Activated B cell treated with CpG ODN at 0.5 μM for 24 hours (primary cell): ENCODE data around the gene PLCG2. TPM values are rescaled to one million over a fixed set of nuclear protein-coding genes. Genes with fewer than 3 reads are reported as not detected.
A peak's percentile ranks its signal among the peaks of the same experiment; 100 is the strongest.

ENCODE experiments used
- ATAC-seq: fragments of 200-7000 bp; cut with Tn5 transposase; one replicate; pipeline ENCODE4 v1.10.0; 2021; ENCODE audit warnings: low read depth, mild to moderate bottlenecking, moderate library complexity
- CTCF ChIA-PET: fragments of 350-600 bp; sonication (Branson Sonifier 250); formaldehyde crosslinking; loops from one replicate; lab custom pipeline; 2021; ENCODE audit warnings: antibody characterized with exemption; lab: Charles Lee
- POLR2A ChIA-PET: fragments of 350-600 bp; sonication (Branson Sonifier 250); formaldehyde crosslinking; loops from one replicate; lab custom pipeline; 2021; ENCODE audit warnings: antibody characterized with exemption; lab: Charles Lee
- DNase-seq: peaks from one replicate; pipeline ENCODE4 v3.0.0; 2022
- H3K27ac Mint-ChIP-seq: one replicate; pipeline ENCODE4 v1.8.0; 2020; ENCODE audit warnings: mixed read lengths
- H3K27me3 Mint-ChIP-seq: one replicate; pipeline ENCODE4 v1.8.0; 2021; ENCODE audit warnings: mixed read lengths
- H3K36me3 Mint-ChIP-seq: one replicate; pipeline ENCODE4 v1.8.0; 2021; ENCODE audit warnings: low read depth, mixed read lengths
- H3K4me1 Mint-ChIP-seq: one replicate; pipeline ENCODE4 v1.8.0; 2021; ENCODE audit warnings: mixed read lengths
- H3K4me3 Mint-ChIP-seq: one replicate; pipeline ENCODE4 v1.8.0; 2020; ENCODE audit warnings: mild to moderate bottlenecking, mixed read lengths
- H3K9me3 Mint-ChIP-seq: one replicate; pipeline ENCODE4 v1.8.0; 2020; ENCODE audit warnings: mixed read lengths
- CTCF ChIP-seq: fragments of 200-600 bp; IDR thresholded peaks from one replicate; pipeline ENCODE4 v1.8.0; 2022; ENCODE audit warnings: antibody characterized with exemption, mild to moderate bottlenecking
- intact Hi-C: fragments of 100-400 bp; cut with micrococcal nuclease; formaldehyde crosslinking; loops from one replicate; pipeline ENCODE4 v1.15.1; 2024
- total RNA-seq: library from RNA; stranded (reverse); gene quantifications from 2 replicates; pipeline ENCODE4 v1.2.3, GENCODE V29; 2022

The PLCG2 gene
- total RNA-seq, 1 donor from 2014 or later, result 525 TPM

- no peak for TF ChIP-seq CTCF
- no peak overlapping the region for H3K4me3 Mint-ChIP-seq
- no peaks in the 10 kb centered on the region for H3K27me3 Mint-ChIP-seq
- POLR2A ChIA-PET, result no interaction called here
- H3K27ac Mint-ChIP-seq, result no peak overlapping the region
- H3K9me3 Mint-ChIP-seq, result no peaks in the 10 kb centered on the region
- peaks cover 96% of the 10 kb centered on the region for H3K36me3 Mint-ChIP-seq
- no peak for DNase-seq
- CTCF ChIA-PET, result no interaction called here
- intact Hi-C loops, result no loop called here
- ATAC-seq, result no peak
- no peaks in the 10 kb centered on the region for H3K4me1 Mint-ChIP-seq
Measured at GRCh38 chr16:81923296-81923695, 144.2 kb downstream of the PLCG2 start.

GRCh38 chr16:81925016-81925415, 145.9 kb downstream of the PLCG2 start:
- Mint-ChIP-seq H3K27me3 (no peaks in the 10 kb centered on the region), H3K36me3 (peaks cover 96% of the 10 kb centered on the region), H3K4me1 (no peaks in the 10 kb centered on the region), H3K27ac (no peak overlapping the region), H3K4me3 (no peak overlapping the region), H3K9me3 (no peaks in the 10 kb centered on the region)
- no peak for ATAC-seq
- POLR2A ChIA-PET, result no interaction called here
- intact Hi-C loops, result loop anchor here (1.0 kb wide), 1 partner anchor 35 kb away; no protein-coding TSS in a partner anchor
- no peak for DNase-seq
- CTCF ChIA-PET, result no interaction called here
- TF ChIP-seq CTCF, result no peak

- POLR2A ChIA-PET, result no interaction called here
- intact Hi-C loops, result no loop called here
- no peak for DNase-seq
- Mint-ChIP-seq H3K27me3 (no peaks in the 10 kb centered on the region), H3K36me3 (peaks cover 91% of the 10 kb centered on the region), H3K4me1 (no peaks in the 10 kb centered on the region), H3K9me3 (no peaks in the 10 kb centered on the region), H3K4me3 (no peak overlapping the region), H3K27ac (peak overlapping the region; percentile 46)
- ATAC-seq, result no peak
- CTCF ChIA-PET, result no interaction called here
- no peak for TF ChIP-seq CTCF
Measured at GRCh38 chr16:81926036-81926435, 146.9 kb downstream of the PLCG2 start.

GRCh38 chr16:81927561-81928185, 148.6 kb downstream of the PLCG2 start:
- no peak for TF ChIP-seq CTCF
- H3K36me3 Mint-ChIP-seq, result peaks cover 91% of the 10 kb centered on the region
- intact Hi-C loops, result no loop called here
- no peaks in the 10 kb centered on the region for H3K4me1 Mint-ChIP-seq
- DNase-seq, result no peak
- no peaks in the 10 kb centered on the region for H3K9me3 Mint-ChIP-seq
- H3K27me3 Mint-ChIP-seq, result no peaks in the 10 kb centered on the region
- H3K27ac Mint-ChIP-seq, result no peak overlapping the region
- no peak for ATAC-seq
- ChIA-PET POLR2A (no interaction called here), CTCF (no interaction called here)
- H3K4me3 Mint-ChIP-seq, result no peak overlapping the region

GRCh38 chr16:81928271-81928918, 149.3 kb downstream of the PLCG2 start:
- Mint-ChIP-seq H3K4me1 (no peaks in the 10 kb centered on the region), H3K27me3 (no peaks in the 10 kb centered on the region), H3K27ac (no peak overlapping the region), H3K36me3 (peaks cover 91% of the 10 kb centered on the region), H3K4me3 (no peak overlapping the region), H3K9me3 (no peaks in the 10 kb centered on the region)
- ChIA-PET POLR2A (no interaction called here), CTCF (no interaction called here)
- TF ChIP-seq CTCF, result no peak
- no peak for DNase-seq
- ATAC-seq, result no peak
- intact Hi-C loops, result no loop called here
